HG02970 (cell line): ENCODE measurements around the gene ZNF407.

Source experiments
- ATAC-seq: cut with Tn5 transposase; IDR thresholded peaks from one replicate; pipeline ENCODE4 v1.9.1; 2021; ENCODE audit warnings: mild to moderate bottlenecking, moderate library complexity, moderate number of reproducible peaks; ENCODE audit not compliant: unreplicated experiment, low FRiP score

ZNF407 gene

DNA sequence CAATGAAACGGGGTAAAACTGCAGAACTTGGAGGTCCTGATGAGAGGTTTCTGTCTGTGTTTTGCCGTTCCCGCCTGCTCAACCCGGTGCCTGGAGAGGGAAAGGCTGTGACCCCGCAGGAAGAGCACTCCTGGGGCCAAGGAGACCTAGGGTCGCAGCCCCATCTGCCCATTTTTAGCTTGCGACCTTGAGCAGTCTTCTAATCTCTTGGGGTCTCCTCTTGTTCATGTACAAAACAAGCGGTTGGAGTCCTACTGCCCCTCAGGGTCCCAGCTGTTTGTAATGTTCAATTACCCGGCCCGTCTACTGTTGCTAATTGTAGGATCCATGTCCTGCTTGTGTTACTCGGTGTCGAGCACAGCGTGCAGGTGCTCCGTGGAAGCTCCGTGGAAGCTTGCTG is 506.8 kb downstream of the ZNF407 start:
- no peak for ATAC-seq

DNA sequence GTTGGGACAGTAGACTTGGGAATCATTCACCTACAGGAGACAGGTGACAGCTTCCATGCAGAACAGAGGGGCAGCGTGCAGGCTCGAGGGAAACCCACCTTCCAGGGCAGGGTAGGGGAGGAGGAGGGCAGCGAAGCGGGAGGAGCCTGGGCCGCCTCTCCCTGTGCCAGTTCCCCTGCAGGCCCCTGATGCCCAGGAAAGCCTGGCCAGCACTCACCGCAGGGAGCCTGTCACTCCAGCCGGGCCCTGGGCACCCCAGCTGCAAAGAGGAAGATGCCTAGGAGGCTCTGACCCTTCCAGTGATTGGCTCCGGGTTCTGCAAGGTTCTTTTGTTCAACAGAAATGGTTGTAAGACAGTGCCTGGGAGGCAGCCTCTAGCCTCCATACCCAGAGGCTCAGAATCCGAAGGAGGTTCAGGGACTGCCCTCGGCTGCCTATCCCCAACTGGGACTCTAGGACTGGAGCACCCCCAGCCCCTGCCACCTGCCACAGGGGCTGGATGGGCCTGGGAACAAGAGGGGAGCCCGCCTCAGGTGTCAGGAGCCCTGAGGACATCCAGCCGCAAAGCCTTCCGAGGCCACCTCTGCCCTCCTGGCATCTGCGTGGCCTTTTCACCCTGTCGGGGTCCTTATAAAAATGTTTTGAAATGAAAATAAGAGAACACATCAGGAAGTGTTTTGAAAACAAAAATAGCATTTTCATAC is 508.0 kb downstream of the ZNF407 start:
- ATAC-seq, result no peak

DNA sequence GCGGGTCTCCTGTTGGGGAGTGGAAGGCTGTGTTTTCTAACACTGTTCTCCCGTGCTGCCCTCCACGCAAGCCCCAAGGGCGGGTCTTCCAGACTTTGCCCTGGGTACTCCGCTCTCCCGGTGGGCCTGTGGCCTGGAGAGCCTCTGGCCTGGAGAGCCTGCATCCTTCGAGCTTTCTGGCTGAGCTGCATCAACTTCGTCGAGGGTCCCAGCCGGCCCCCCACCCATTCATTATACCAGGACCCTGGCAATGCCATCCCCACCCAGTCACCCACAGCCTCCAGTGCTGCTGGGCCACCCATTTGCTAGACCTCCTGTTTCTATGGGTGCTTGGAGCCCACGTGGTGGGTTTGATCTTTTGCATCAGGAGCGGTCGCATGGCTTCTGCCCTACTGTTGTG is 509.1 kb downstream of the ZNF407 start:
- ATAC-seq, result no peak

DNA sequence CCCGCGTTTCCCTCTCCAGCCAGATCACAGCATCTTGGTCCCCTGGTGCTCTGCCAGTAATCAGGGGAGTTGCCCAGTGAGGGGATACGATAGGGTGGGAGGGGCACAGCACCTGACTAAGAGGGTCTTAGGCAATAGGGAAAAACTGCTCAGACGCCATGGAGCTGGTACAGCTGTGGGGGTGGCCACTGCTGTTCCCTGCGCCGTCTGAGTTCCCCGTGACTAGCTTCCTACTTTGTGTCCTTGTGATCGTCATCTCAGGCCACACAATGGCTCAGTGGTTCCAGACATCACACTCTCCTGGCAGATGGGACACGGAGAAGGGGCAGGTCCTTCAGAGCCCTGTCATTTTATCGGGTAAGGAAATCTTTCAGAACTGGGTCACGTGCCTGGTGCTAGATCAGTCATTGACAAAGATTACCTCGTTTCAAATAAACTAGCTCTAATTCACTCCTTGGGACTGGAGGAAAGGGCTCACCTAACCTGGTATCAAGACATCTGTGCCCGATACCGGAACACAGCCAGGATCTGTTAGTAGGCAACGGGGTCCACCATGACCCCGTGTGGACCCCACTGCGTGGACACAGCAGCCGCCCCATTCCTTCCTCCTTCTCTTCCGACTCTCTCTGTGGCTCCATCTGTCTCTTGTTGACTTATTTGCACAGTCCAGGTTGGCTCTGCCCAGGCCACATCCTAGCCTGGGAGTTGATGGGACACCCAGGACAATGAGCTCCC is 509.7 kb downstream of the ZNF407 start:
- no peak for ATAC-seq

DNA sequence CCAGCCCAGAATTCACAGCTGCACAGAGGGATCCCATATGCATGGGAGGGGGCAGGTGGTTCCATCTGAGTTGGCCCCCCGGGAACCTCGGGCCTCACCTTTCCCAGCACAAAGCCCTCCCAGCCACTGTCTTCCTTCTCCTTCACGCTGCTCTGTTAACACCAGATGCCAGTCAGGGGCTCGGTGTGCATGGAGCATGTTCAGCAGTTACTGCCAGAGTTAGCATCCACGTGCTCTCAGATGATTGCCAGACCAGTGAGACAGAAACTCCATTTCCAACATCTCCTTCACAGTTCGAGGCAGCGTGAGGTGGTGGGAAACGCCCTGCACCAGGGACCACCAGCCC is 510.2 kb downstream of the ZNF407 start:
- ATAC-seq, result no peak

DNA sequence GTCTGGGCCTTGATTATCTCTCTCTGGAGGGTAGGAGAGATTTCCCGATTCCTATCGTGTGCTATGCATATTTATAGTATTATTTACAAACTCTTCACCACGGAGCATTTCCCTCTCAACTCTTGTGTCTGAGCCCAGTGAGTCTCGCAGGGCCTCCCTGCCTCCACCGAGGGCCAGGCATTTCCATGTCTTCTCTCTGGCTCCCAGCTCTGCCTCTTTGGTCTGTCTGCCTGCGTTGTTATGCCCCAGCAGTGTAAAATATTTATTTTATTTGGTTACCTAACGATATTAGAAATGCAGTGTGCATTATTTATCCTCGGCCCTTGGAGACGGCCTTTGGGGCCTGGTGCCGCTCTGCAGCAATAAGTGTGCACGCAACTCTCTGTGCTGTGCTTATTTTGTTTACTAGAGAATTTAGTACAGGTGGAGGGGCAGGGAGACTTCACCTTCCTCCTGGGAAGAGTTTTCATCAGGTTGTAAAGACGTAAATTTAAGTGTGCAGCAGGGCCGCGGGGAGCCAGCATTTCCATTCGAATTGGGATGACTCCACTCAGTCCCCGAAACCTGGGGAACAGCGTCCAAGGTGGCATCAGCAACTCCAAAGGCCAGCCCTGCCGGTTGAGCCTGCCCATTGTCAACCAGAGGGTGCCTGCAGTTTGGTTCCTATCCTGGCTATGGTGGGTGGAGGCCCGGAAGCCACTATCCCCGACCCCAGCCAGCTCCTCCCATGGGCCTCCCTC is 511.1 kb downstream of the ZNF407 start:
- no peak for ATAC-seq

DNA sequence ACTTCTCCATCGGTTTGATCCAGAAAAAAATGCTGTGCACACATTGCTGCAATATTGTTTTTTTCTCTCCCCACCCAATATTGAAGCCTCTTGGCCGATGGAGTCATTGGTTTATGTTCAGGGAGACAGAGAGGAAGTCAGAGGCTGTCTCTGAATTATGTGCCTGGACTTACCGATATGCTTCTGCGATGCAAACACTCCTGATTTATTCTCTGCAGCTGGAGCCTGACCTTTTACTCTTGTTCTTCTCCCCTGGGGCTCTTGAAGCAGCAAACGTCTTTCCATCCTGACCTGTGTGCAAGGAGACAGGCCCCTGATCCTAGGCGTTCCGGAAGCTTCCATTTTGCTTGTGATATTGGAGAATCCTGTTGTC is 511.6 kb downstream of the ZNF407 start:
- ATAC-seq, result no peak

DNA sequence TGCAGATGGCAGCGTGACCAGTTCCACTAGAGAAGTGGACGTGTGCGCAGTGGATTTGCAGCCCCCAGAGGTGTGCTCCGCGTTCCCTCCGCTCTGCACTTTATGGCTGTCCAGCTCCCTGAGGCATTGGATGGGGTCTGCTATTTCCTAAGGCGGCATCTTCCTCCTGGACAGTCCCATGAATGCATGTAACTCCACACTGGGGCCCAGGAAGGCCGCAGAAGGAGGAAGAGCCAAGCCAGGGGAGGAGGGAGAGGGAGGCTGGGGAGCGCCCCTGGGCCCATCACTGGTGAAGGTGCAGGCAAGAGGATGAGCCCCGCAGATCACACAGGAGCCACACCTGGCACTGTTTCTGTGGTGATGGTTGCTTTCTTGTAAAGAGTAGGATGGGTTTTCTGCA is 512.1 kb downstream of the ZNF407 start:
- ATAC-seq, result no peak

DNA sequence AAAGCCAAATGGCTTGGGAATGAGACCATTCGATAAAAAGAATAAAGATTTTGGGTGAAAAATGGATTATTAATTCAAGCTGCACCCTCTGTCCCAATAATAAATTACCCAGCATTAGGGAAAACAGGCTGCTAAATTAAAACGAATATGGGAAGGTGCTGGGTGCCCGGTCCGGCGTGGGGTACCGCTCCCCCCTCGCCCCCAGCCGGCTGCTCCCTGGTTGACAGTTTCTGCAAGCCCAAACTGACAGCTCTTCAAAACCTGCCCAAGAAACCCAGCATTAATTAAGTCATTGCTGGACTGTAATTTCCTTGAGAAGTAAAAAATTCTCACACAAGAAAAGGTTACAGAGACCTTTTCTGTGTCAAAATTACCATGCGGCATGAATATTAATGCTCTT is 512.6 kb downstream of the ZNF407 start:
- no peak for ATAC-seq

DNA sequence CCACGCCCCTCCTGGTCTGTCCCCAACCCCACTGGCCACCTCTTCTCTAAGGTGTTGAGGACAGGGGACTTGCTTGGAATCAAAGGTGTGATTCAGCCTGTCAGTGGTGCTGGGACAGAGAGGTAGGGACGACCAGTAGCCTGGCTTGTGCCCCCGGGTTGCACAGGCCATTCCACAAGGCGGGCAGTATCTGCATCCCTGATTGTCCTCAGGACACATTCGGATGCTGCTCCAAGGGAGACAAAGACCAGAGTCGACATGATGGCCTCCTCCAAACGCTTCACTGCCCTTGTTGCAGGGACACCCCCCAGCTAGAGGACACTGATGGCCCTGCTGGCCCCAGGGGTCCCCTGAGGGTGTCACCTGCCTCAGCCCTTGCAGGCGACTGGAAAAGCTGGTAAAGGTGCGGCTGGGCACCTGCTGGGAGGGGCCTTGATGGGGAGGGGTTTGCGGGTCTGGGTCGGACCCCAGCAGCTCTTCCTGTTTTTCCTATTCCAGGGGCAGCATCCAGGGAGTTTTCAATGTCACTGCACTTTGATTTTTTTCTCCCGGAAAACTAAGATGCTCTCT is 513.3 kb downstream of the ZNF407 start:
- no peak for ATAC-seq

DNA sequence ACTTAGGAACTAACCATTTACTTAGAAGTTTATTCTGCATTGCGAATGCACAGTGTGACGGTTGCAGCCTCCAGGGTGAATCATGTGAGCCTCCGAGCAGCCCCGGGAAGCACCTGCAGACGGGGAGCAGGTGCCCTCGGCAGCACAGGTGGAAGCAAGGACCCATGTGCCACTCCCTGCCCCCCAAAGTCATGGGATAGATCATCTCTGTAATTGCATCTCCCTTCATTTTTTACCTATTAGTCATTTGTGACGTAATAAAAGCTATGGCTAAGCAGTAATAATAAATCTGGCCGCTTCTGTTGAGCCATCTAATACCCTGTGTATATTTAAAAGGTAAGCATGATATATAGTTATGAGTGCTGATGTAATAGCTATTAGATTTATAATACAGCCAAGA is 514.1 kb downstream of the ZNF407 start:
- no peak for ATAC-seq

DNA sequence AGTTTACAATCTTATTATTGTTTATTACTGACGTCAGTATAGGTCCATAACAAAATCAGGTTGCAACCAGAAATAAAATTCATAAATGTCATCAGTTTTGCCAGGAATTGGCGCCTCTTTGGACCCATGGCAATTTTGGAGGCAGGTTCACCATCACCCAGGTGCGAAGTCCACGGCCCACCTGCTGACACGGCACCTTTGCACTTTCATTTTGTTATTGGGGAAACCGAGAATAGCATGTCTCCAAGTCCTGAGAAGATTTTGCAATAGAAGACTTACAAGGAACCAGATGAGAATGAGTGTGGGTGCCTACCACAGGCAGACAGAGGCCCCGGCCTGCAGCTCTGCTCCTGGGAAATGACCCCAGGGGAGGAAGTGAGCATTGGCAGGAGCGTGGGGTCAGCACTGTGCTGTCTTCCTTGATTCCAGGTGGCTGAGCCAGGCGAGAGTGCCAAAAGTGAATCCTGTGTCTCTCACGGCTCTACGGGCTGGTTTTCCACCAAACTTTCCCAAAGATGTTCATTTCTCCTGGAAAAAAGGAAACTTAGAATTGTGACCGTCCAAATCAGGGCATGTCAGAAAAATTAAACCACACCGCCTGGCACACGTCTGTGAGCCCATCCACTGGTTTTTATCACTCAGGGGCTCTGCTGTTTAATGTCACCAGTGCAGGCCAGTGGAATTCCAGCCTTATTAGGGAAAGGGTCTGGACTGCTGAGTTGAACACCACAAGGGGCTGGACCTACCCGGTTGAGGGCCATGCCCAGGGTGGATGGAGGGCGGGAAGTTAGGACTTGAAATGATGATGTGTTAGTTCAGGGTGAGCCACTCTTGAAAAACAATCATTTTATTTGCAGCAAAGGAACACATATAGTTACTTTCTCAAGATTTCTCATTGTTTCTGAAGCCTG is 514.8 kb downstream of the ZNF407 start:
- ATAC-seq, result no peak

DNA sequence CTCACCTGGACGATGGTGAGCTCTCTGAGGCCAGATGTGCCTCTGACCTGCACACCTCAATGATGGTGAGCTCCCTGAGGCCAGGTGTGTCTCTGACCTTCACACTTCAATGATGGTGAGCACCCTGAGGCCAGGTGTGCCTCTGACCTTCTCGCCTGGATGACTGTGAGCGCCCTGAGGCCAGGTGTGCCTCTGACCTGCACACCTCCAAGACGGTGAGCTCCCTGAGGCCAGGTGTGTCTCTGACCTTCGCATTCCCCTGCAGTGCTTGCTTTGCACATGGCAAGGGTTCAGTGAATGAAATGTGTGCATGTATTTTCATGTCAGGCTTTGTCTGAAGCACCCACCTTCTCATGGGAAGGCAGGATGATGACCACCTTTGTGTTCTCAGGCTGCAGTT is 515.8 kb downstream of the ZNF407 start:
- no peak for ATAC-seq

DNA sequence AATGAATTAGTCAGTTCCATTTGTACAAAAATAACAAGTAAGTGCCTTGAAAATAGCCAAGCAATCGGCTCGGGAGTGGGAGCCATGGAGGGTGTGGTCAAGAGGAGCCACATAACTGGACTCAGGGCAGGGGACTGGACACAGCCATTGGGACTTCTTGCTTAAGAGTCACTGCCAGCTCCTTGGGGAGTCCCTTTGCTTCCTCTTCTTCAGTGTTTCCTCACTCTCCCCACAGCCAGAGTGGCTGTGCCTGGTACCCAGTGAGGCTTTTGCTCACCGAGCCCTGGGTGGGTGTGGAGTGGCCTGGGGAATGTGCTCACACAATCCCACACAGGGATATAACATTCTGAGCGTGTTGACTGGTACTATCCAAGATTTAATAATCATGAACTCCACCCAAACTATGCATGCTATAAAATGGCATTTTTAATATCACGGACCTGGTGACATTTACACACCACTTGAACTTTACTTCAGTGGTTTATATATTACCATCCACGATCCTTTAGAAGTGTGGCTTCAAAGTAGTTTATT is 516.6 kb downstream of the ZNF407 start:
- no peak for ATAC-seq
